IMR-90 (cell line): ENCODE results near the gene CASKIN1.
"Not testable (repeated sequence)": the region's sequence is repeated elsewhere in the genome, so short reads cannot be mapped to it uniquely, and the experiment has no call there.

Experiments
- BHLHE40 ChIP-seq: fragments of 150-350 bp; IDR thresholded peaks from 2 replicates; pipeline ENCODE4 v1.6.1; 2016; ENCODE audit warnings: mild to moderate bottlenecking, low read depth, low read length
- CEBPB ChIP-seq: IDR thresholded peaks from 2 replicates; pipeline ENCODE4 v1.6.1; 2012; ENCODE audit warnings: low read depth, low read length, improper control_type of control experiment
- NFE2L2 ChIP-seq: fragments of 150-350 bp; IDR thresholded peaks from 2 replicates; pipeline ENCODE4 v1.6.1; 2016; ENCODE audit warnings: low read depth, mild to moderate bottlenecking, low read length
- POLR2A ChIP-seq: IDR thresholded peaks from 2 replicates; pipeline ENCODE4 v1.6.1; 2012; ENCODE audit warnings: mild to moderate bottlenecking, low read depth, low read length
- RAD21 ChIP-seq: IDR thresholded peaks from 2 replicates; pipeline ENCODE4 v1.6.1; 2012; ENCODE audit warnings: low read length, improper control_type of control experiment
- RFX5 ChIP-seq: IDR thresholded peaks from 2 replicates; pipeline ENCODE4 v1.8.0; 2012; ENCODE audit warnings: low read depth, mild to moderate bottlenecking, low read length, moderate library complexity
- USF2 ChIP-seq: fragments of 150-350 bp; IDR thresholded peaks from 2 replicates; pipeline ENCODE4 v1.6.1; 2017; ENCODE audit warnings: mild to moderate bottlenecking, antibody characterized with exemption, low read length, low read depth
- TF ChIP-seq, protein P1 (sequence below): conservative IDR thresholded peaks from 2 replicates; pipeline ENCODE4 v1.5.1; 2012; ENCODE audit warnings: mild to moderate bottlenecking, low read depth, low read length, improper control_type of control experiment

DNA sequence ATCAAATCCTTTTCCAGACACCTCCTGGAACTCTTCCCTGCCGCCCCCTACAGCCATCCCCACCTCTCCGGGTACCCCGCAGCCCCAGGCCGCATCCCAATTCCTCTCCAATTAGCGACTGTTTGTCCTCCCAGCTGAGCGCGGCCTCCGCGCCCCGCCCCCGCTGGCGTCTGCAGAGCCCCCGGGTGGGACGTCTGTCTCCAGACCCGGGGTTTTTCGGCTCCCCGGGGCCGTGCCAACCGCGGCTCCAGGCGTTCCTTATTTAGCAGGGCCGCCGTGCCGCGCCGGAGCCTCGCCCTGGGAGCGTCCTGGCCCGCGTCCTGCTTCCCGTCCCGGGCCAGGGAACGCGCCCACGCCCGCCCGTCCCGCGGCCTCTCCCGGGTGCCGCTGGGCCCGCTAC lies 61.3 kb downstream of the CASKIN1 start:
- TF ChIP-seq, protein P1, sequence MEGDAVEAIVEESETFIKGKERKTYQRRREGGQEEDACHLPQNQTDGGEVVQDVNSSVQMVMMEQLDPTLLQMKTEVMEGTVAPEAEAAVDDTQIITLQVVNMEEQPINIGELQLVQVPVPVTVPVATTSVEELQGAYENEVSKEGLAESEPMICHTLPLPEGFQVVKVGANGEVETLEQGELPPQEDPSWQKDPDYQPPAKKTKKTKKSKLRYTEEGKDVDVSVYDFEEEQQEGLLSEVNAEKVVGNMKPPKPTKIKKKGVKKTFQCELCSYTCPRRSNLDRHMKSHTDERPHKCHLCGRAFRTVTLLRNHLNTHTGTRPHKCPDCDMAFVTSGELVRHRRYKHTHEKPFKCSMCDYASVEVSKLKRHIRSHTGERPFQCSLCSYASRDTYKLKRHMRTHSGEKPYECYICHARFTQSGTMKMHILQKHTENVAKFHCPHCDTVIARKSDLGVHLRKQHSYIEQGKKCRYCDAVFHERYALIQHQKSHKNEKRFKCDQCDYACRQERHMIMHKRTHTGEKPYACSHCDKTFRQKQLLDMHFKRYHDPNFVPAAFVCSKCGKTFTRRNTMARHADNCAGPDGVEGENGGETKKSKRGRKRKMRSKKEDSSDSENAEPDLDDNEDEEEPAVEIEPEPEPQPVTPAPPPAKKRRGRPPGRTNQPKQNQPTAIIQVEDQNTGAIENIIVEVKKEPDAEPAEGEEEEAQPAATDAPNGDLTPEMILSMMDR: not testable (repeated sequence)
- not testable (repeated sequence) for TF ChIP-seq RAD21, CEBPB, USF2, POLR2A, NFE2L2, BHLHE40, RFX5
